HG02763 (cell line): Measurements from ENCODE around the gene HMGCR.

ENCODE experiments used
- ATAC-seq: cut with Tn5 transposase; IDR thresholded peaks from one replicate; pipeline ENCODE4 v1.9.1; 2021; ENCODE audit warnings: mild to moderate bottlenecking, moderate library complexity; ENCODE audit not compliant: unreplicated experiment

Gene HMGCR

DNA sequence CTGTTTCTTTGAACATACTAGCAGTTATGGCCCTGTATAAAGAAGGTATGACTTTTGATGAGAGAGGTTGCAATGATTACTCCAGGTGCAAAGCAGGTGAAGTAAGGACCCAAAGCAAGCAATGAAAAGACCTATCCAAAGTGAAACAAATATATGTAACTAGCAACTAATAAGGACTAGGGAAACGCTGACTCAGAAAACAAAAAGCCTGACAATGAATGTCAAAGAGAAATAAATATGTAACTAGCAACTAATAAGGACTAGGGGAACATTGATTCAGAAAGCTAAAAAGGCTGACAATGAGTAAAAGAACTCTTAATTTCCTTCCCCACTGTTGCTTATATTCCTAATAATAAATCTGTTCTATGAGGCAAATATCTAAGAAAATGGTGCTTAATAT is 43.1 kb downstream of the HMGCR start:
- no peak for ATAC-seq

DNA sequence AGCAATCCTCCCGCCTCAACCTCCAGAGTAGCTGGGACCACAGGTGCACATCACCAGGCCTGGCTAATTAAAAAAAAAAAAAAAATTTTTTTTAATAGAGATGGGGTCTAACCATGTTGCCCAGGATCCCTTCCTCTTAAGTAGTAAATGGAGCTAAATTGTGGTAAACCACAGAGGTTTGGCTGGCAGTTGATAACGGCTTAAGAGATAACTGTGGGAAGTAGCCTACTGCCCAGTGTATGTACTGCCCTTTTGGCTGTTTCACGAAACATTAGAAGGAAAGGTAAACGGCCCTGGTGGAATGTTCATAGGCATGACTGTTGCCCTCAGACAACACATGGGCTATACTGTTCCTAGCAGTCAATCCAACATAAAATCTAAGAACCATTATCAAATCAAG is 44.4 kb downstream of the HMGCR start:
- no peak for ATAC-seq

GRCh38 chr5:75384218-75384617 is 47.2 kb downstream of the HMGCR start:
- no peak for ATAC-seq

DNA sequence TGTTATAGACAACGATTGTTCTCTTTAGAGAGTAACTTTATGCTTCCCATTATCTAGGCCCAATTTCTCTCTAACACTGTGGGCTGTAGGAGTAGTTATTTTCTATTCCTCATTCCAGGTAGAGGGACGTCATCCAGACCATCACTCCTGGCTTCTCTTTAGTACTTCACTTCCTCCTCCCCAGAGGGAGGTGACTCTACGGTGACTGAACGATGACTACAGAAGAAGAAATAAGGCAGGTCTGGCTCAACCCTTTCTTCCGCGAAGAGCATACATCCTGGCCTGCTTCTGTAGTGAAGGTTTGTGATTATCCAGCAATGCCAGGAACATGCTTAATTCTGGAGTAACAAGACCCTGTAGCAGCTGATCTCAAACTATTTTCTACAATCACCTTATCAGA is 50.8 kb downstream of the HMGCR start:
- ATAC-seq, result no peak

DNA sequence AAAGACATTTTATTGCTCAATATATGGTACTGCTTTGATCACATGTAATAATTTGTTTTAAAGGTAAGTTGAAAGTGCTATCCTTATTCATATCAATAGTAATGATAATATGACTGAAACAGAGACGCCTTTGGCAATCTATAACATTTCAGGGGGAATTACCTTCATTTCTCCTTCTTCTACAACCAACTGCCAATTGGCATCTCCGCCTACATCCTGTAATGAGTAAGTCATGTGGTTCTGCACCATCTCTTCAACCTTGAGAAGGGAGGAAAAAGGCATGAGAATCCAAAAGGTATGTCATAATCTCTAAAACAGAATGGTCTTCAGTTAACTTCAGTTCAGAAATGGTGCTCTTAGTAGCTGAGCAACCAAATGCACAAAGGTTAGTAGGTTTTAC is 52.4 kb downstream of the HMGCR start:
- no peak for ATAC-seq

DNA sequence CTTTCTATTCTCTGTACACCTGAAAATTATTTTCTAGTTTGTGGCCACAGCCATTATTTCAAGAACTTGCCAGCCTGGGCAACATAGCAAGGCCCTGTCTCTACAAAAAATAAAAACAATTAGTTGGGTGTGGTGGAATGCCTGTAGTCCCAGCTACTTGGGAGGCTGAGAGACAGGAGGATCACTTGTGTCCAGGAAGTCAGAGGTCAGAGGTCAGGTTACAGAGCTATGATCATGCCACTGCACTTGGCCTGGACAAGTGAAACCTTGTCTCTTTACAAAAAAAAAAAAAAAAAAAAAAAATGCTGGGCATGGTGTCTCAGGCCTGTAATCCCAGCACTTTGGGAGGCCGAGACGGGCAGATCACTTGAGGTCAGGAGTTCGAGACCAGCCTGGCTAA is 58.3 kb downstream of the HMGCR start:
- no peak for ATAC-seq

GRCh38 chr5:75405296-75405695 is 68.3 kb downstream of the HMGCR start:
- ATAC-seq, result no peak
